ENCODE data around the gene MB21D2.

- TF ChIP-seq SP1 (IDR thresholded peaks at IDR 0.05), result no peak
- TF ChIP-seq ZNF384 (IDR thresholded peaks at IDR 0.05), result no peak
- TF ChIP-seq HDGF (IDR thresholded peaks at IDR 0.05; ENCODE audit: borderline replicate concordance), result no peak
- no peak for TF ChIP-seq L3MBTL2 (conservative IDR thresholded peaks at IDR 0.05)
- no peak for TF ChIP-seq FOXK2 (IDR thresholded peaks at IDR 0.05)
- no peak for TF ChIP-seq ARNT (IDR thresholded peaks at IDR 0.05)
- no peak for TF ChIP-seq FOXM1 (IDR thresholded peaks at IDR 0.05; ENCODE audit: borderline replicate concordance)
- no peak for TF ChIP-seq LEF1 (IDR thresholded peaks at IDR 0.05; ENCODE audit: borderline replicate concordance)
- no peak for TF ChIP-seq TARDBP (IDR thresholded peaks at IDR 0.05)
- TF ChIP-seq FOXA1 (IDR thresholded peaks at IDR 0.05), result no peak
- no peak for TF ChIP-seq BHLHE40 (IDR thresholded peaks at IDR 0.05; ENCODE audit: borderline replicate concordance)
- no peak for TF ChIP-seq SUZ12 (IDR thresholded peaks at IDR 0.05)
- TF ChIP-seq PKNOX1 (IDR thresholded peaks at IDR 0.05), result no peak
- no peak for TF ChIP-seq NFRKB (IDR thresholded peaks at IDR 0.05)
These were observed 65.8 kb downstream of the MB21D2 start for GRCh38 chr3:192851821-192852372.
